NT2/D1 (cell line): ENCODE results near the gene NRG2.

Experiments used
- DNase-seq: peaks from one replicate; pipeline ENCODE4 v3.0.0-alpha.2; 2011; ENCODE audit warnings: low read depth, low spot score
- H3K27me3 ChIP-seq: 2 replicates; pipeline ENCODE4 v1.6.0; 2011; ENCODE audit warnings: mild to moderate bottlenecking; ENCODE audit not compliant: insufficient read length, insufficient read depth
- H3K36me3 ChIP-seq: 2 replicates; pipeline ENCODE4 v1.6.1; 2011; ENCODE audit warnings: mild to moderate bottlenecking, low read length, mixed read lengths; ENCODE audit not compliant: insufficient read depth, insufficient read length
- H3K4me1 ChIP-seq: 2 replicates; pipeline ENCODE4 v1.5.1; 2011; ENCODE audit not compliant: insufficient read depth, insufficient read length
- H3K4me3 ChIP-seq: 2 replicates; pipeline ENCODE4 v1.5.1; 2011; ENCODE audit warnings: low read depth; ENCODE audit not compliant: insufficient read length
- H3K9ac ChIP-seq: 2 replicates; pipeline ENCODE4 v1.6.0; 2011; ENCODE audit warnings: low read depth; ENCODE audit not compliant: insufficient read length
- H3K9me3 ChIP-seq: 2 replicates; pipeline ENCODE4 v1.5.1; 2011; ENCODE audit warnings: mild to moderate bottlenecking, low read length; ENCODE audit not compliant: insufficient read depth
- SUZ12 ChIP-seq: IDR thresholded peaks from 2 replicates; pipeline ENCODE4 v1.6.1; 2011; ENCODE audit not compliant: insufficient read length, insufficient read depth; ENCODE audit errors: extremely low read depth
- YY1 ChIP-seq: IDR thresholded peaks from 2 replicates; pipeline ENCODE4 v1.6.1; 2011; ENCODE audit not compliant: insufficient read length, insufficient read depth
- ZNF274 ChIP-seq: IDR thresholded peaks from 2 replicates; pipeline ENCODE4 v1.6.1; 2011; ENCODE audit warnings: mild to moderate bottlenecking, low read depth, low read length

Gene NRG2

GRCh38 chr5:139843991-139844390 is 199.1 kb downstream of the NRG2 start:
- Histone ChIP-seq H3K9me3 (no peaks in the 10 kb centered on the region), H3K27me3 (peaks cover 30% of the 10 kb centered on the region), H3K4me1 (no peaks in the 10 kb centered on the region), H3K4me3 (no peak overlapping the region), H3K36me3 (no peaks in the 10 kb centered on the region), H3K9ac (no peak overlapping the region)
- no peak for DNase-seq
- TF ChIP-seq SUZ12: no peak
- no peak for TF ChIP-seq YY1
- no peak for TF ChIP-seq ZNF274

GRCh38 chr5:139842321-139842720 is 200.8 kb downstream of the NRG2 start:
- Histone ChIP-seq H3K9ac (no peak overlapping the region), H3K9me3 (no peaks in the 10 kb centered on the region), H3K4me3 (no peak overlapping the region), H3K36me3 (no peaks in the 10 kb centered on the region), H3K4me1 (no peaks in the 10 kb centered on the region), H3K27me3 (peaks cover 27% of the 10 kb centered on the region)
- no peak for DNase-seq
- TF ChIP-seq ZNF274 (no peak), SUZ12 (no peak), YY1 (no peak)

- DNase-seq: no peak
- peaks cover 20% of the 10 kb centered on the region for H3K27me3 ChIP-seq
Observed at GRCh38 chr5:139841549-139841948, 201.6 kb downstream of the NRG2 start.

GRCh38 chr5:139839918-139840317 is 203.2 kb downstream of the NRG2 start:
- DNase-seq: no peak
- Histone ChIP-seq H3K27me3 (peaks cover 5% of the 10 kb centered on the region), H3K4me1 (no peaks in the 10 kb centered on the region), H3K9ac (no peak overlapping the region), H3K9me3 (no peaks in the 10 kb centered on the region), H3K4me3 (no peak overlapping the region), H3K36me3 (no peaks in the 10 kb centered on the region)
- TF ChIP-seq SUZ12 (no peak), ZNF274 (no peak), YY1 (no peak)

More at GRCh38 chr5:139841549-139841948, 201.6 kb downstream of the NRG2 start:
- no peaks in the 10 kb centered on the region for H3K36me3 ChIP-seq
- no peak overlapping the region for H3K9ac ChIP-seq
- no peak for TF ChIP-seq YY1
- H3K4me1 ChIP-seq: no peaks in the 10 kb centered on the region
- no peak overlapping the region for H3K4me3 ChIP-seq
- H3K9me3 ChIP-seq: no peaks in the 10 kb centered on the region

- Histone ChIP-seq H3K9me3 (no peaks in the 10 kb centered on the region), H3K9ac (no peak overlapping the region), H3K4me3 (no peak overlapping the region), H3K4me1 (no peaks in the 10 kb centered on the region), H3K36me3 (no peaks in the 10 kb centered on the region), H3K27me3 (no peaks in the 10 kb centered on the region)
- TF ChIP-seq SUZ12 (no peak), ZNF274 (no peak), YY1 (no peak)
- DNase-seq: no peak
Observed at GRCh38 chr5:139839232-139839815, 203.8 kb downstream of the NRG2 start.

GRCh38 chr5:139838381-139839197 is 204.5 kb downstream of the NRG2 start:
- no peaks in the 10 kb centered on the region for H3K4me1 ChIP-seq
- H3K4me3 ChIP-seq: no peak overlapping the region
- no peaks in the 10 kb centered on the region for H3K36me3 ChIP-seq
- H3K9me3 ChIP-seq: no peaks in the 10 kb centered on the region
- TF ChIP-seq ZNF274 (no peak), YY1 (no peak), SUZ12 (no peak)
- no peak for DNase-seq
- H3K9ac ChIP-seq: no peak overlapping the region
- peaks cover 5% of the 10 kb centered on the region for H3K27me3 ChIP-seq

- no peak for DNase-seq
- TF ChIP-seq SUZ12 (no peak), YY1 (no peak), ZNF274 (no peak)
- Histone ChIP-seq H3K4me1 (no peaks in the 10 kb centered on the region), H3K9me3 (no peaks in the 10 kb centered on the region), H3K36me3 (no peaks in the 10 kb centered on the region), H3K4me3 (no peak overlapping the region), H3K27me3 (peaks cover 12% of the 10 kb centered on the region), H3K9ac (no peak overlapping the region)
Observed at GRCh38 chr5:139837711-139838380, 205.3 kb downstream of the NRG2 start.
